Heart left ventricle (tissue), 16 donors: ENCODE measurements around the gene THSD7B. TPM values are rescaled to one million over a fixed set of nuclear protein-coding genes. Genes with fewer than 3 reads are reported as not detected.
"Not testable (repeated sequence)": the region's sequence is repeated elsewhere in the genome, so short reads cannot be mapped to it uniquely, and the experiment has no call there.

Experiments
- ATAC-seq, 4 donors: fragments of 200-7000 bp; cut with Tn5 transposase; one replicate each; pipeline ENCODE4 v1.9.1; 2020 to 2022; ENCODE audit warnings: moderate library complexity in 4 of 4, mild to moderate bottlenecking in 3 of 4, moderate number of reproducible peaks in 1 of 4
- DNase-seq, 5 donors: peaks; one replicate each; pipeline ENCODE4 v3.0.0-alpha.2; 2020
- H3K27ac ChIP-seq, 12 donors: fragments of 200-600 bp; sonication (generic) in 4 of 12; one replicate each; pipeline versions ENCODE4 v1.5.0 to v1.8.0; 2016 to 2022; ENCODE audit warnings: mild to moderate bottlenecking in 2 of 12
- H3K27me3 ChIP-seq, 9 donors: fragments of 200-600 bp; sonication (generic) in 2 of 9; one replicate each; pipeline versions ENCODE4 v1.5.1 to v1.8.0; 2016 to 2022; ENCODE audit warnings: mild to moderate bottlenecking in 3 of 9
- H3K36me3 ChIP-seq, 9 donors: fragments of 200-600 bp; sonication (generic) in 2 of 9; one replicate each; pipeline versions ENCODE4 v1.5.0 to v1.8.0; 2018 to 2022; ENCODE audit warnings: mild to moderate bottlenecking in 2 of 9
- H3K4me1 ChIP-seq, 12 donors: fragments of 200-600 bp; sonication (generic) in 4 of 12; one replicate each; pipeline versions ENCODE4 v1.5.0 to v1.8.0; 2016 to 2022; ENCODE audit warnings: mild to moderate bottlenecking in 3 of 12
- H3K4me3 ChIP-seq, 12 donors: fragments of 200-600 bp; sonication (generic) in 4 of 12; one replicate each; pipeline versions ENCODE4 v1.5.0 to v1.8.0; 2017 to 2022; ENCODE audit warnings: mild to moderate bottlenecking in 9 of 12, moderate library complexity in 4 of 12
- H3K9me3 ChIP-seq, 12 donors: fragments of 200-600 bp; sonication (generic) in 4 of 12; one replicate each; pipeline versions ENCODE4 v1.5.0 to v1.8.0; 2016 to 2022; ENCODE audit warnings: mild to moderate bottlenecking in 1 of 12
- CTCF ChIP-seq, 12 donors: fragments of 200-600 bp; sonication (generic) in 4 of 12; IDR thresholded peaks; one replicate each; pipeline versions ENCODE4 v1.5.0 to v1.8.0; 2018 to 2022; ENCODE audit warnings: antibody characterized with exemption in 12 of 12, mild to moderate bottlenecking in 5 of 12
- POLR2A ChIP-seq, 2 donors: fragments of 450-650 bp; IDR thresholded peaks; one replicate each; pipeline ENCODE4 v1.6.1; 2017; ENCODE audit warnings: antibody characterized with exemption in 2 of 2, mild to moderate bottlenecking in 2 of 2, moderate library complexity in 2 of 2
- WGBS, 4 donors: extraction: QIAGEN DNeasy Blood & Tissue Kit in 2 of 4; methylation state at CpG; one replicate each; pipeline versions ENCODE4 v1.1.5 to v1.1.7; 2013 to 2018; 5-methylcytosine and 5-hydroxymethylcytosine counted together
- intact Hi-C, 10 donors: fragments of 100-400 bp; cut with DNase I; formaldehyde crosslinking; loops; one replicate each; pipeline versions ENCODE4 v1.11.1 to v1.14.2; 2022
- polyA plus RNA-seq, 2 donors: library from polyadenylated mRNA; stranded (reverse); fragments of 200-250 nt; gene quantifications; one replicate each; pipeline ENCODE4 v1.2.3, GENCODE V29; 2013
- total RNA-seq, 9 donors: library from RNA; depleted of rRNA in 2 of 9; stranded (reverse); fragments of >200 nt in 2 of 9; fragmentation: NEBNext Ultra II Directional in 3 of 9; extraction: Animal tissue kit (Norgen Biotek cat#: 25700) in 3 of 9; gene quantifications; one replicate each; pipeline versions ENCODE4 v1.1.0 to v1.2.4, GENCODE V29; 2016 to 2023
- donor health status: ischemic (EF 13 %, LVEDD 7.1; RV severe dilation, severe dysfunction).
- donor health status: healthy with polysubstance abuse.
- donor health status: DM: no; HTN: yes; CAD: no.
- donor health status: DM: no; HTN: no; CAD: no.
- donor health status: ischemic (EF 25% LVEDD 6.9; RV normal size, moderate dysfunction).
- donor health status: ischemic (EF 25% LVEDD 5.7; RV mildly dilated, moderate dysfunction).
- donor health status: healthy.
- donor health status: DM: yes; HTN: yes; CAD: no.
- donor health status: ischemic (EF 35%, LVEDD 5.7; RV mildly dilated, moderate dysfunction).
- donor health status: nonischemic (EF 11% LVEDD 7.7; RV severe dilation, severe dysfunction).
- donor health status: DM: yes; HTN: yes; CAD: no.
- donor health status: PGD.
- donor health status: ischemic (EF 29% LVEDD 5.4; RV normal size, mild dysfunction).
- donor health status: nonischemic (EF 23%, LVEDD 6.1; RV moderate dilation, normal function).

Gene THSD7B
- total and polyA plus RNA-seq, 11 donors, result 0.04 to 0.43 (median 0.17) TPM

GRCh38 chr2:137093116-137093515 is 327.8 kb downstream of the THSD7B start:
- H3K27ac ChIP-seq, result no peak overlapping the region
- H3K4me3 ChIP-seq, result no peak overlapping the region
- H3K36me3 ChIP-seq, result no peaks in the 10 kb centered on the region
- no peaks in the 10 kb centered on the region for H3K4me1 ChIP-seq
- intact Hi-C loops, result no loop called here
- WGBS, 4 donors, result 82 to 88% (median 88%) methylated on average over 4 of the region's 4 CpGs
- no peak for ATAC-seq
- H3K9me3 ChIP-seq, result peaks cover 0 to 1% (median 0%) of the 10 kb centered on the region in 12 donors
- H3K27me3 ChIP-seq, result no peaks in the 10 kb centered on the region
- no peak for DNase-seq
- TF ChIP-seq CTCF (IDR thresholded peaks at IDR 0.05) (no peak), POLR2A (IDR thresholded peaks at IDR 0.05) (no peak)

GRCh38 chr2:137096187-137096586 is 330.8 kb downstream of the THSD7B start:
- H3K4me3 ChIP-seq, result no peak overlapping the region
- no peaks in the 10 kb centered on the region for H3K36me3 ChIP-seq
- no peak for DNase-seq
- ATAC-seq, result no peak
- H3K27me3 ChIP-seq, result no peaks in the 10 kb centered on the region
- no peaks in the 10 kb centered on the region for H3K9me3 ChIP-seq
- TF ChIP-seq POLR2A (IDR thresholded peaks at IDR 0.05) (no peak), CTCF (IDR thresholded peaks at IDR 0.05) (no peak)
- intact Hi-C loops, result no loop called here
- H3K27ac ChIP-seq, result no peak overlapping the region
- H3K4me1 ChIP-seq, result no peaks in the 10 kb centered on the region

GRCh38 chr2:137096693-137097092 is 331.3 kb downstream of the THSD7B start:
- no peaks in the 10 kb centered on the region for H3K9me3 ChIP-seq
- DNase-seq (no peak), ATAC-seq (no peak)
- H3K4me3 ChIP-seq, result no peak overlapping the region
- no peaks in the 10 kb centered on the region for H3K4me1 ChIP-seq
- intact Hi-C loops, result no loop called here
- TF ChIP-seq POLR2A (IDR thresholded peaks at IDR 0.05) (no peak), CTCF (IDR thresholded peaks at IDR 0.05) (no peak)
- H3K27ac ChIP-seq, result no peak overlapping the region
- H3K27me3 ChIP-seq, result no peaks in the 10 kb centered on the region
- H3K36me3 ChIP-seq, result no peaks in the 10 kb centered on the region
- 0 to 83% (median 74%) methylated on average over 1 of the region's 1 CpG for WGBS, 4 donors

- H3K4me3 ChIP-seq, ATAC-seq, H3K4me1 ChIP-seq, H3K27me3 ChIP-seq, H3K27ac ChIP-seq, DNase-seq, H3K36me3 ChIP-seq, intact Hi-C loops: not testable (repeated sequence)
- H3K9me3 ChIP-seq, result peaks cover 0 to 10% (median 0%) of the 10 kb centered on the region in 12 donors
- WGBS, 4 donors, result 83 to 88% (median 87%) methylated on average over 3 of the region's 3 CpGs; no CpG with 5 or more reads in 1 of the 4 donors
Measured at GRCh38 chr2:137101814-137102213, 336.5 kb downstream of the THSD7B start.

- H3K36me3 ChIP-seq, result no peaks in the 10 kb centered on the region
- H3K4me3 ChIP-seq, result no peak overlapping the region
- H3K27me3 ChIP-seq, result no peaks in the 10 kb centered on the region
- no peaks in the 10 kb centered on the region for H3K4me1 ChIP-seq
- ATAC-seq (no peak), DNase-seq (no peak)
- intact Hi-C loops, result no loop called here
- peaks cover 0 to 8% (median 0%) of the 10 kb centered on the region in 12 donors for H3K9me3 ChIP-seq
- no peak overlapping the region for H3K27ac ChIP-seq
- no peak for TF ChIP-seq CTCF (IDR thresholded peaks at IDR 0.05)
- TF ChIP-seq POLR2A (IDR thresholded peaks at IDR 0.05), result no peak
Measured at GRCh38 chr2:137107904-137108303, 342.6 kb downstream of the THSD7B start.
